Lower leg skin (tissue), 3 donors: ENCODE data around the gene ZIC1.

ENCODE experiments used
- POLR2A ChIP-seq, 2 donors: fragments of 450-650 bp; IDR thresholded peaks; one replicate each; pipeline ENCODE4 v1.6.1; 2016 to 2017; ENCODE audit warnings: antibody characterized with exemption in 2 of 2, mild to moderate bottlenecking in 1 of 2, moderate library complexity in 1 of 2
- TF ChIP-seq, protein P1 (sequence below), 3 donors: fragments of 450-650 bp; IDR thresholded peaks; one replicate each; pipeline ENCODE4 v1.5.1; 2016; ENCODE audit warnings: antibody characterized with exemption in 3 of 3, mild to moderate bottlenecking in 3 of 3, moderate library complexity in 2 of 3

DNA sequence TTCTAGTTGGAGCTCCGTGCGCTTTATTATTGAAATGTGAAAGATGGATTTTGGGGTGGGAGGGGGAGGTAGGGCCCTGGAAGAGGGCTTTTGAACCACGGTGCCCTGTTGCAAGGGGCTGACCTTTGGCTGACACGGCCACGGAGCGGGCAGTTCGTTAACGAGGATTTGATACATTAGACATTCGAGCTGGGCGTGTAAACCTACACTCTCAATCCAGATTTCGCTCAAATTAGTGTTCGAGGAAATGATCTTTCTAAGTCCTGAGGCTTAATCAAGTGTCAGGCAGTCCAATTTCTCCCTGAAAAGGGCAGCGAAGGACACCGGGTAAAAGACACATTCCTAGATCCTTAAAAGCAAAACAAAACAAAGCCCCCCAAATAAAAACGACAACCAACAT lies 13.0 kb downstream of the ZIC1 start:
- TF ChIP-seq, protein P1, sequence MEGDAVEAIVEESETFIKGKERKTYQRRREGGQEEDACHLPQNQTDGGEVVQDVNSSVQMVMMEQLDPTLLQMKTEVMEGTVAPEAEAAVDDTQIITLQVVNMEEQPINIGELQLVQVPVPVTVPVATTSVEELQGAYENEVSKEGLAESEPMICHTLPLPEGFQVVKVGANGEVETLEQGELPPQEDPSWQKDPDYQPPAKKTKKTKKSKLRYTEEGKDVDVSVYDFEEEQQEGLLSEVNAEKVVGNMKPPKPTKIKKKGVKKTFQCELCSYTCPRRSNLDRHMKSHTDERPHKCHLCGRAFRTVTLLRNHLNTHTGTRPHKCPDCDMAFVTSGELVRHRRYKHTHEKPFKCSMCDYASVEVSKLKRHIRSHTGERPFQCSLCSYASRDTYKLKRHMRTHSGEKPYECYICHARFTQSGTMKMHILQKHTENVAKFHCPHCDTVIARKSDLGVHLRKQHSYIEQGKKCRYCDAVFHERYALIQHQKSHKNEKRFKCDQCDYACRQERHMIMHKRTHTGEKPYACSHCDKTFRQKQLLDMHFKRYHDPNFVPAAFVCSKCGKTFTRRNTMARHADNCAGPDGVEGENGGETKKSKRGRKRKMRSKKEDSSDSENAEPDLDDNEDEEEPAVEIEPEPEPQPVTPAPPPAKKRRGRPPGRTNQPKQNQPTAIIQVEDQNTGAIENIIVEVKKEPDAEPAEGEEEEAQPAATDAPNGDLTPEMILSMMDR (IDR thresholded peaks at IDR 0.05) = no peak
- TF ChIP-seq POLR2A (IDR thresholded peaks at IDR 0.05) = no peak
